ACHN (cell line): ENCODE data around the gene CAGE1.
"Not testable (repeated sequence)": the region's sequence is repeated elsewhere in the genome, so short reads cannot be mapped to it uniquely, and the experiment has no call there.

Experiments
- DNase-seq: peaks from one replicate; pipeline ENCODE4 v3.0.0-alpha.2; 2015
- in situ Hi-C: cut with HindIII; loops from 2 replicates; pipeline ENCODE4 v1.10.0; 2017; ENCODE audit warnings: low sequenced_read_pairs, low pct_ligation_motif_present, low pct_unique_long_range_greater_than_20kb

The CAGE1 gene

GRCh38 chr6:7413151-7413823, 23.7 kb upstream of the CAGE1 start:
- no peak for DNase-seq
- in situ Hi-C loops = no loop called here

- in situ Hi-C loops = no loop called here
- DNase-seq = no peak
Measured at GRCh38 chr6:7411328-7411727, 21.8 kb upstream of the CAGE1 start.

DNA sequence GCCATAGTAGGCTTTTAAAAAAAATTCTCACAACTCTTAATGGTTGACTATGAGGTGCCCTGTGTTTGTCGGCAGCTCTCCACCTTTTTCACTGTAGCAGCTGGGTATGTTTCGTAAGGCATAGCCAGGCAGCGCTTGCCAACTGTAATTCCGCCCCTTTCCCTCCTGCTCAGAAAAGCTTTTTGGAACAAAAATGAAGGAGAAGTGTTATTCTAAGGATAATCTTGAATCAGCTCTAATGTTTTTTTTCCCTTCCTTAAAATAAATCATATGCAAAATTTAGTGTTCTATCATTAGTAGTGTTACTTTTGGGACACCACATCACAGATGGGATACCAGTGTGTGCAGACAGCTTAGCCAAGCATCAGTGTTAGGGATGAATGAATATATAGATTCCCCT, 21.3 kb upstream of the CAGE1 start:
- in situ Hi-C loops = no loop called here
- DNase-seq = no peak

- in situ Hi-C loops = no loop called here
Measured at GRCh38 chr6:7409740-7410139, 20.2 kb upstream of the CAGE1 start.

DNA sequence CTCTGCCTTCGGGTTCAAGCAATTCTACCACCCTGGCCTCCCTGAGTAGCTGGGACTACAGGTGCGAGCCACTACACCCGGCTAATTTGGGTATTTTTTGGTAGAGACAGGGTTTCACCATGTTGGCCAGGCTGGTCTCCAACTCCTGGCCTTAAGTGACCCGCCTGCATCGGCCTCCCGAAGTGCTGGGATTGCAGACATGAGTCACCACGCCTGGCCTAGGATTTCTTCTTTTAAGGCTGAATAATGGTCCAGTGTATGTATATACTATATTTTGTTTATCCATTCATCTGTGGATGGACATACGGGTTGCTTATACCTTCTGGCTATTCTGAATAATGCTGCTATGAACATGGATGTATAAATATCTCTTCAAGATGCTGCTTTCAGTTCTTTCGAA, 17.2 kb upstream of the CAGE1 start:
- in situ Hi-C loops = no loop called here
- no peak for DNase-seq

More at GRCh38 chr6:7409740-7410139, 20.2 kb upstream of the CAGE1 start:
- no peak for DNase-seq

DNA sequence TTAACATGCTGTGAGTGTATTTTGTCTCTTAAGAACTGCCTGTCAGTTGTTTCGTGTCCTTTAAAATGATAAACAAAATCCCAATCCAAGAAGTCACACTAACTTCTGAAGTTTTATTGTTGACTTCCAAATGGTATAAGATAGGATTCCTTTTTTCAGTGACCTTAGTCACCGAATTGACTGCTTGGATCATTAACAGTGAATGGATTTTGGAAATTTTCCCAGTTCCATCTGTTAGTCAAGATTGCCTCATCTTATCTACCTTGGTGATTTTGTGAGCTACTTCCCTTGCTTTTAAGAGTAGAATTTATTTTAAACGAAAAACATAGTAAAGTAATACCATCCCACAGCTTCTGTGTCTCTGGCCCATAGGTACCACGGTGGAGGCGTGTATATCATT, 15.0 kb upstream of the CAGE1 start:
- no peak for DNase-seq
- in situ Hi-C loops = no loop called here

DNA sequence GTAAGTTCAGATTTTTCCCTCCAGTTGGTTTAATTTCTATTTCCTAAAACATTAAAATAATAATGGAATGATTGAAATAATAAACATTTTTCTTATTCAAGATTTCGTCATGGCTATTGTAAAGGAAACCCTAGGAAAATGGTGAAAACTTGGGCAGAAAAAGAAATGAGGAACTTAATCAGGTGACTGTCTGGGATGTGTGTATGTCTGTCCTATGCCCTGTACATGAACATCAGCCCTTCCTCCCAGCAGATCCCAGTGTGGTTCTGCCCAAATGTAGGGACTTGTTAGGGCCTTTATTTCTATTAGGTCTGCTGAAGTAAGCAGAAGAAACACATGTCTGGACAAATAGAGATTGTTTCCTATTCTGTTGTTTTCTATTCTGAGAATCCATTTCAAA, 13.2 kb upstream of the CAGE1 start:
- in situ Hi-C loops = no loop called here

GRCh38 chr6:7401075-7401474, 11.5 kb upstream of the CAGE1 start:
- no peak for DNase-seq
- in situ Hi-C loops = no loop called here

More for the DNA sequence above, 13.2 kb upstream of the CAGE1 start:
- DNase-seq = no peak

DNA sequence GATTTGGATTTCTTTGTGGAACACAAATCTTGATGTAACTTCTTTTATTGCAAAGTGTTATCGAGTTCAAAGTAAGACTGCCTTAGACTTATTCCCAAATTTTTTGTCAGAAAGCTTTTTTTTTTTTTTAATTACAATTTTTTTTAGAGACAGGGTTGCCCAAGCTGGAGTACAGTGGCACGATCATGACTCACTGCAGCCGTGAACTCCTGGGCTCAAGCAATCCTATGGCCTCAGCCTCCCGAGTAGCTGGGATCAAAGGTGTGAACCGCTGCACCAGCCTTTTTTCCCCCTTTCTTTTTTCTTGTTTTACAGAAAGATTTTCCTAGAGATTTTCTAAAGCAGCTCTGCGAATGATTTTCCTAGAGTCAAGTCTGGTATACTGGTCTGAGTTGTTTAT, 2.9 kb upstream of the CAGE1 start:
- DNase-seq = no peak
- in situ Hi-C loops = no loop called here

GRCh38 chr6:7391151-7391550, 1.6 kb upstream of the CAGE1 start:
- no peak for DNase-seq
- in situ Hi-C loops = no loop called here

- in situ Hi-C loops = no loop called here
- DNase-seq = no peak
Measured at GRCh38 chr6:7390226-7390878, 810 bp upstream of the CAGE1 start.

GRCh38 chr6:7389162-7389450, 436 bp downstream of the CAGE1 start:
- in situ Hi-C loops = no loop called here
- peak; percentile 80 for DNase-seq

- in situ Hi-C loops = no loop called here
- no peak for DNase-seq
Measured at GRCh38 chr6:7381092-7381491, 8.4 kb downstream of the CAGE1 start.

DNA sequence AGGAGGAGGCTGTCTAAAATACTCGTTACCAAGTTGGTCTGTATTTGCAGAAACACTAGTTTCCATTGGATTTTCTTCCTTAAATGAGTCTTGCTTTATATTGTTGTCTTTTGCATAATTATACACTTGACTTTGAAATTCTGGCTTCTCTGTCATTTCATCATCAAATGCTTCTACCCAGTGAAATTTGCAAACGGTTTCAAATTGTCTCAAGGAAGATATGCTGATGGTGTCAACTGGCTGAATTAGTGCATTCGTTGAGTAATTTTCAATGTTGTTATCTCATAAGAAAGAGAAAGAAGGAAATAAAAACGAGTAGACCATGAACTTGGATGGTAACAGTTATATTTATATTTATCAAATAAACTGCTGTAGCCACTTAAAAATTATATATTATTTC, 10.8 kb downstream of the CAGE1 start:
- in situ Hi-C loops = no loop called here
- no peak for DNase-seq

GRCh38 chr6:7377961-7378360, 11.6 kb downstream of the CAGE1 start:
- no peak for DNase-seq
- in situ Hi-C loops = no loop called here

GRCh38 chr6:7373739-7374138, 15.8 kb downstream of the CAGE1 start:
- in situ Hi-C loops = no loop called here
- no peak for DNase-seq

- in situ Hi-C loops = no loop called here
- DNase-seq = no peak
Measured at GRCh38 chr6:7367408-7367807, 22.1 kb downstream of the CAGE1 start.

DNA sequence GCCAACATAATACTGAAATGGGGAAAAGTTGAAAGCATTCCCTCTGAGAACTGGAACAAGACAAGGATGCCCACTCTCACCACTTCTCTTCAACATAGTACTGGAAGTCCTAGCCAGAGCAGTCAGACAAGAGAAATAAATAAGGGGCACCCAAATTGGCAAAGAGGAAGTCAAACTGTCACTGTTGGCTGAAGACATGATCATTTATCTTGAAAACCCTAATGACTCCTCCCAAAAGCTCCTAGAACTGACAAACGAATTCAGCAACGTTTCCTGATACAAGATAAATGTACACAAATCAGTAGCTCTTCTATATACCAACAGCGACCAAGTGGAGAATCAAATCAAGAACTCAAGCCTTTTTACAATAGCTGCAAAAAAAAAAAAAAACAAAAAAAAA, 37.6 kb downstream of the CAGE1 start:
- in situ Hi-C loops = not testable (repeated sequence)

GRCh38 chr6:7350591-7350990, 39.0 kb downstream of the CAGE1 start:
- in situ Hi-C loops, DNase-seq: not testable (repeated sequence)

More for the DNA sequence above, 37.6 kb downstream of the CAGE1 start:
- DNase-seq = not testable (repeated sequence)

- DNase-seq, in situ Hi-C loops: not testable (repeated sequence)
Measured at GRCh38 chr6:7347551-7347997, 42.0 kb downstream of the CAGE1 start.
